ENCODE results near the gene DGKD.

The DGKD gene

DNA sequence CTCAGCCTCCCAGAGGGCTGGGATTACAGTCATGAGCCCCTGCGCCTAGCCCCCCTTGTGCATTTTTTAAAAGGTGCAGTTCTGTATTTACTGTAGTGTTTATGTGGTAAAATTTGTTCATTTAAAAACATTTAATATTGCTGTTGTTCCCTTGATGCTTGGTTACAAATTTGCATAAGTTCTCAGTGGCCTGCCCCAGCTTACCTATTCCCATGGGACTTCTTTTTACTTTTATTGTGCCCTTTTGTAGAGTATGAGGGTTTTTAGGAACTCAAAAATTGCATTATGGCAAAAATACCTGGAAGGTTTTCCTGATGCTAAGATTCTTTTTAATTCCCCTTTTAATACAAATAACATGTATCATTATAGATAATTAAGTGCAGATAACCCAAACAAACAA lies 63.0 kb downstream of the DGKD start:
- Histone ChIP-seq H3K36me3 (replicated peaks; ENCODE audit: low read depth, low read length) (no peaks in the 10 kb centered on the region), H3K4me2 (ENCODE audit: low read length) (no peak overlapping the region), H3K9me3 (ENCODE audit: insufficient read depth, low read length) (no peaks in the 10 kb centered on the region), H3K9ac (ENCODE audit: low read length) (no peak overlapping the region), H3K4me1 (ENCODE audit: low read length) (peaks cover 18% of the 10 kb centered on the region), H2AFZ (ENCODE audit: low read depth, low read length) (no peak overlapping the region), H3K4me3 (ENCODE audit: low read length) (no peak overlapping the region), H3K79me2 (ENCODE audit: low read length) (peaks cover 6% of the 10 kb centered on the region; the same call in 1 of the 2 replicates), H3K27ac (ENCODE audit: low read length) (no peak overlapping the region), H3K27me3 (ENCODE audit: low read depth, low read length) (no peaks in the 10 kb centered on the region), H4K20me1 (ENCODE audit: insufficient read depth, low read length) (no peaks in the 10 kb centered on the region)
- TF ChIP-seq, protein P1, sequence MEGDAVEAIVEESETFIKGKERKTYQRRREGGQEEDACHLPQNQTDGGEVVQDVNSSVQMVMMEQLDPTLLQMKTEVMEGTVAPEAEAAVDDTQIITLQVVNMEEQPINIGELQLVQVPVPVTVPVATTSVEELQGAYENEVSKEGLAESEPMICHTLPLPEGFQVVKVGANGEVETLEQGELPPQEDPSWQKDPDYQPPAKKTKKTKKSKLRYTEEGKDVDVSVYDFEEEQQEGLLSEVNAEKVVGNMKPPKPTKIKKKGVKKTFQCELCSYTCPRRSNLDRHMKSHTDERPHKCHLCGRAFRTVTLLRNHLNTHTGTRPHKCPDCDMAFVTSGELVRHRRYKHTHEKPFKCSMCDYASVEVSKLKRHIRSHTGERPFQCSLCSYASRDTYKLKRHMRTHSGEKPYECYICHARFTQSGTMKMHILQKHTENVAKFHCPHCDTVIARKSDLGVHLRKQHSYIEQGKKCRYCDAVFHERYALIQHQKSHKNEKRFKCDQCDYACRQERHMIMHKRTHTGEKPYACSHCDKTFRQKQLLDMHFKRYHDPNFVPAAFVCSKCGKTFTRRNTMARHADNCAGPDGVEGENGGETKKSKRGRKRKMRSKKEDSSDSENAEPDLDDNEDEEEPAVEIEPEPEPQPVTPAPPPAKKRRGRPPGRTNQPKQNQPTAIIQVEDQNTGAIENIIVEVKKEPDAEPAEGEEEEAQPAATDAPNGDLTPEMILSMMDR (IDR thresholded peaks at IDR 0.05; ENCODE audit: low read depth, low read length) = no peak
- TF ChIP-seq EZH2phosphoT487 (IDR thresholded peaks at IDR 0.05; ENCODE audit: low read depth) = no peak

DNA sequence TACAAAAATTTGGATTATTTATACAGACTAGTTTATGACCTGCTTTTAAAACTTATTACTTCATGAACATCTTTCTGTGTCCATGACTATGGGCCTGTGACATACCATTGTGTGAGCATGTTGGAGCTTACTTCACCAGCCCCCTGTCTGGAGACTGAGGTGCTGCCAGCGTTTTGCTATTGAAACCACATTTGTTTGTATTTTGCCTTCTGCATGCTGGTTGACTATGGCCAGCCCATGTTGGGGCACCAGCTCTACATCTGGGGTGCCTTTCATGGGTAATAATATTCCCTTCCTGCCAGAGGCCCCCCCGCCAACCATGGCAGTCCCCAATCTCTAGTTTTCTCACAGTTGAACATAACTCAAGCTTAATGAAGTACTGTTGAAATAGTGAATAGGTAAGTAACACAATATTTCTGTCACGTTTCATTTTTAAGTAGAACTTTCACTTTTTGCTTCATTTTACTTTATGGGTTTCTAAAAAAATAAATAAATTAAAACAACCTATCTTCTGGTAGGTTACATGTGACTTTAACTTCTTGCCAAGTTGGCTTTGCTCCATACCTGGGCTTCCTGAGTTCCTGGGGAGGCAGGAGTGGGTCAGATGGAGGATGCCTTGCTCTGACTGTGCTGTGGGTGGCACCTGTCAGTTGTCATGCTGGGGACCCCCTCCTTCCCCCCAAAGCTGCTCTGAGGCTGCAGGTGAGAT lies 63.9 kb downstream of the DGKD start:
- no peak overlapping the region for H2AFZ ChIP-seq (ENCODE audit: low read depth, low read length)
- H3K9me3 ChIP-seq (ENCODE audit: insufficient read depth, low read length) = no peaks in the 10 kb centered on the region
- peaks cover 6% of the 10 kb centered on the region; the same call in 1 of the 2 replicates for H3K79me2 ChIP-seq (ENCODE audit: low read length)
- no peaks in the 10 kb centered on the region for H3K36me3 ChIP-seq (replicated peaks; ENCODE audit: low read depth, low read length)
- TF ChIP-seq EZH2phosphoT487 (IDR thresholded peaks at IDR 0.05; ENCODE audit: low read depth) = no peak
- TF ChIP-seq, protein P1 (IDR thresholded peaks at IDR 0.05; ENCODE audit: low read depth, low read length) = no peak
- no peaks in the 10 kb centered on the region for H4K20me1 ChIP-seq (ENCODE audit: insufficient read depth, low read length)
- no peaks in the 10 kb centered on the region for H3K27me3 ChIP-seq (ENCODE audit: low read depth, low read length)
- peaks cover 18% of the 10 kb centered on the region for H3K4me1 ChIP-seq (ENCODE audit: low read length)
- no peak overlapping the region for H3K9ac ChIP-seq (ENCODE audit: low read length)
- H3K4me2 ChIP-seq (ENCODE audit: low read length) = peak overlapping the region; percentile 64
- H3K27ac ChIP-seq (ENCODE audit: low read length) = no peak overlapping the region
- H3K4me3 ChIP-seq (ENCODE audit: low read length) = peak overlapping the region; percentile 45; the same call in 1 of the 2 replicates

DNA sequence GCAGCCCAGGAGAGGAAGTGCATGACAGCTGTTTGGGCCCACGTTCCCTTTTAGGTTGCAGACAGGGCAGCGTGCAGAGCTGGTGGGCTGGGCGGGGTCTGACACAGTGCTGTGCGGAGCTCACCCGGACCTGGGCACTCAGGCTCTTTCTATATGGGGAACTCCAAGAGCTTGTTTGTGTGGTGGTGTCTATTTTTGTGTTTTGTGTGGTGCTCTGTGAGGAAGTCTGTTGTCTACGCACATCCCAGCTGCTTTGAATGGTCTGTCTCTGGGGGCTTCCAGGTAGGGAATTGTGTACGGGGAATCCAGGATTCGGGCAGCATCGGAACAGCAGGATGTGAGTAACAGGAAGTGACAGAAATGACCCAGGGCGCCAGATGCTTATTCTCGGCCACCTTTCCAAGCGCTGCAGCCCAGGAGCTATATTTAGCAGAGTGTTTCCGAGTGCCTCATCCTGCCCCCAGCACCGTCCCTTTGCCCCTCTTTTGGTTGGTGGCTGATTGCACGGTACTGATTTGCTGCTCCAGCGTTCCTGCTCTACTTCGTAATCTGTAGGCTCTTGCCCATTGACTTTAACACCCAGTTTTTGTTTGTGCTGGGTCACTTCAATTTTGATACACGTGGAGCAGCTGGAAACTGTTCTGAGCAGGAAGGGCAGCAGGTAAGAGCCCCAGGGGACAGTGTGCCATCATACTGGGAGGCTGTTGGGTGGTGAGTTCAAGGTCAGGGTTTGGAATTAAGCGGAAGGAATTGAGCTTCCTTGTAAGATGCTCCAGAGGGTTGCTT lies 64.7 kb downstream of the DGKD start:
- TF ChIP-seq EZH2phosphoT487 (IDR thresholded peaks at IDR 0.05; ENCODE audit: low read depth) = no peak
- Histone ChIP-seq H4K20me1 (ENCODE audit: insufficient read depth, low read length) (no peaks in the 10 kb centered on the region), H3K79me2 (ENCODE audit: low read length) (peaks cover 6% of the 10 kb centered on the region; the same call in 1 of the 2 replicates), H3K4me2 (ENCODE audit: low read length) (peak overlapping the region; percentile 64), H3K4me1 (ENCODE audit: low read length) (peaks cover 18% of the 10 kb centered on the region), H3K27me3 (ENCODE audit: low read depth, low read length) (no peaks in the 10 kb centered on the region), H3K9me3 (ENCODE audit: insufficient read depth, low read length) (no peaks in the 10 kb centered on the region), H2AFZ (ENCODE audit: low read depth, low read length) (no peak overlapping the region), H3K9ac (ENCODE audit: low read length) (no peak overlapping the region), H3K4me3 (ENCODE audit: low read length) (peak overlapping the region; percentile 45), H3K27ac (ENCODE audit: low read length) (no peak overlapping the region), H3K36me3 (replicated peaks; ENCODE audit: low read depth, low read length) (no peaks in the 10 kb centered on the region)

DNA sequence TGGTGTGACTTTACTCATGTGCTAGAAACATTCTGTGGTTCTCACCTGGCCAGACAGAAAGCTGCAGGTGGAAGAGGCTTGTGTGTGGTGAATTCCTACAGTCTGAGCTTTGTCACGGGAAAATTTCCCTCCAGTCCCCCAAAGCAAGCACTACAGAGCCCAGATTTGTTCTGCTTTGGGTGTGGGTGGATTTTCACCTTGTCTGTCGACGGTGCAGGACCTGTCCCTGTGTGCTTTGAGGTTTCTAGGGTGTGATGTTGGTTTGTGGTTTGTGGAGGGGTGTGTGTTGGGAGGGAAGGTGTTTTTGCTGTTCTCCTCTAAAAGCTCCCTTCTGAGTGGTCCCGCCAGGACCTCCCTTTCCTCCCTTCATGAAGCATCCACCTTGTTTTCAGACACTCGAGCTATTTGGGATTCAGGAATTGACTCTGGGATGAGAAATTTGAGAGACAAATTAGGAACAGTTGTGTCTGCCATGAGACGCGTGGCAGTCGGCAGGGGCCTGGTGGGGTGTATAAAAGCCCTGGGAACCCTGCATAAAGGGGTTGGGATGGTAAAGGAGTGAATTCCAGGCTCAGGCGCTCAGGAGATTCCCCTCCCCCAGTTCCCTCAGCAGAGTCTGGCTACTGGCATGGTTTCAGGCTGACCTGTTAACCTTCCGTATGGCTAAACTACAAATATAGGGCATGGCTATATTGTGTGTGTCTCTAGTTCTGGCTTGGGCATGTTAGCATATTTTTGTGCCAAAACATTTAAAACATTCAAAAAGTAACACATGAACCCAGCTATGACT lies 65.5 kb downstream of the DGKD start:
- Histone ChIP-seq H3K4me2 (ENCODE audit: low read length) (peak overlapping the region; percentile 64; the same call in 1 of the 2 replicates), H3K27me3 (ENCODE audit: low read depth, low read length) (no peaks in the 10 kb centered on the region), H3K9me3 (ENCODE audit: insufficient read depth, low read length) (no peaks in the 10 kb centered on the region), H3K4me3 (ENCODE audit: low read length) (peak overlapping the region; percentile 45; the same call in 1 of the 2 replicates), H2AFZ (ENCODE audit: low read depth, low read length) (no peak overlapping the region), H3K4me1 (ENCODE audit: low read length) (peaks cover 18% of the 10 kb centered on the region), H3K36me3 (replicated peaks; ENCODE audit: low read depth, low read length) (no peaks in the 10 kb centered on the region), H3K27ac (ENCODE audit: low read length) (no peak overlapping the region), H3K9ac (ENCODE audit: low read length) (no peak overlapping the region), H3K79me2 (ENCODE audit: low read length) (peaks cover 6% of the 10 kb centered on the region; the same call in 1 of the 2 replicates), H4K20me1 (ENCODE audit: insufficient read depth, low read length) (no peaks in the 10 kb centered on the region)
- TF ChIP-seq EZH2phosphoT487 (IDR thresholded peaks at IDR 0.05; ENCODE audit: low read depth) = no peak
- TF ChIP-seq, protein P1 (IDR thresholded peaks at IDR 0.05; ENCODE audit: low read depth, low read length) = no peak

All from OCI-LY3 (cell line).